HG02623 (cell line): Measurements from ENCODE around the gene LAPTM5.

Experiments
- ATAC-seq: cut with Tn5 transposase; IDR thresholded peaks from one replicate; pipeline ENCODE4 v1.9.1; 2021; ENCODE audit warnings: moderate library complexity; ENCODE audit not compliant: unreplicated experiment

LAPTM5 gene

GRCh38 chr1:30744060-30744756, 13.4 kb downstream of the LAPTM5 start:
- peak; percentile 28 for ATAC-seq

- ATAC-seq, result no peak
Measured at GRCh38 chr1:30743584-30744059, 14.0 kb downstream of the LAPTM5 start.

GRCh38 chr1:30742963-30743559, 14.5 kb downstream of the LAPTM5 start:
- no peak for ATAC-seq

DNA sequence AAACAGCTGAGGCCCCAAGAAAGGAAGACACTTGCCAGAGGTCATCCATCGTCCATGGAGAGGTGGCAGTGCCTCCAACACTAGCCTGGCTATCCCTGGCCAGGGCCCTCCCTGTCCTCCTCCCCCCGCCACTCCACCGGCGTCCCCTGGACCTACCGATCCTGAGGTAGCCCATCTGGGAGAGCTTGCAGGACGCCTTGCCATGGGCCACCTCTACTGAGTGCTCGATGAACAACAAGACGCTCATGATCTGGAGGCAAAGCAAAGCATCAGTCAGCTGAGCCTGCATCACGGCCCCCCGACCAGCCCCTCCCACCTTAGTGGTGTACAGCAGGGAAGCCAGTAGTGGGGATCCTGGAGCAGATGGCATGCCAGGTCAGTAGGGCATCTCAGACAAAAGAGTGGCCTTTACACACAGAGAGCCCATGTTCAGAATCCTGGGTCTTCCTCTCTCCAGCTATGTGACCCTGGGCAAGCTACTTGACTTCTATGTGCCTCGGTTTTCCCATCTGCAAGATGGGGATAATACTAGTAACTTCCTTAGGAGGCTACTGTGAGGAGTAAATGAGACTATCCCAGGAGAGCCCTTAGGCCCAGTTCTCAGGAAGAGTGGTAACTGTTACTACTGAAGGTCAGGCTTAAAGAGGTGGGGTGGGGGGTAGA, 15.1 kb downstream of the LAPTM5 start:
- no peak for ATAC-seq

DNA sequence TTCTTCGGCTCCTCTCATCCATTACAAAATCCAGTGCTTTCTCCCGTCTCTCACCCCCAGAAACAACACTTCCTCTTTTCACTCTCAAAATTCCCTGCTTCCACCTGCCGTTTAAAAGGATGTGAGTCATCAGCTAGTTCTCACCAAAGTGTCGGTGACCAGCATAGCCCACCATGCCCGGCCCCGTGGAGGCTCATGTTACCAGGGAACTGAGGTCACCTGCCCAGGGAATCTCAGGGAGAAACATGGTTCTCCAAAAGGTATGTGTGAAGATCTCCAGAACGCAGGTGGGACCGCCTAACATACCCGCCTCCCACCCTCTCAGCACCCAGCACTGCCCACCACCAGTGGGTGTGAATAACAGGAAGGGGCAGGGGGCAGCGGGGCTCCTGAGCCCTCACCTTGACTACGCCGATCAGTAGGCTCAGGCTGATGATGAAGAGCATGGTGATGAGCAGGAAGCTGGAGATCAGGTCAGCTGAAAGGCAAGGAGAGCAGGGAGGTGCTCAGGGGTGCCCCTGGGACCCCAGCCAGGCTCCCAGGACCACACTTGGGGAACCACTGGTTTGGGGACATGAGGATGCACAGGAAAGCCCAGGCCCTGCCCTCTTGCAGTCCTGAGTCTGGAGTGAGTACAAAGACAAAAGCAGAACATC, 16.2 kb downstream of the LAPTM5 start:
- ATAC-seq, result no peak

DNA sequence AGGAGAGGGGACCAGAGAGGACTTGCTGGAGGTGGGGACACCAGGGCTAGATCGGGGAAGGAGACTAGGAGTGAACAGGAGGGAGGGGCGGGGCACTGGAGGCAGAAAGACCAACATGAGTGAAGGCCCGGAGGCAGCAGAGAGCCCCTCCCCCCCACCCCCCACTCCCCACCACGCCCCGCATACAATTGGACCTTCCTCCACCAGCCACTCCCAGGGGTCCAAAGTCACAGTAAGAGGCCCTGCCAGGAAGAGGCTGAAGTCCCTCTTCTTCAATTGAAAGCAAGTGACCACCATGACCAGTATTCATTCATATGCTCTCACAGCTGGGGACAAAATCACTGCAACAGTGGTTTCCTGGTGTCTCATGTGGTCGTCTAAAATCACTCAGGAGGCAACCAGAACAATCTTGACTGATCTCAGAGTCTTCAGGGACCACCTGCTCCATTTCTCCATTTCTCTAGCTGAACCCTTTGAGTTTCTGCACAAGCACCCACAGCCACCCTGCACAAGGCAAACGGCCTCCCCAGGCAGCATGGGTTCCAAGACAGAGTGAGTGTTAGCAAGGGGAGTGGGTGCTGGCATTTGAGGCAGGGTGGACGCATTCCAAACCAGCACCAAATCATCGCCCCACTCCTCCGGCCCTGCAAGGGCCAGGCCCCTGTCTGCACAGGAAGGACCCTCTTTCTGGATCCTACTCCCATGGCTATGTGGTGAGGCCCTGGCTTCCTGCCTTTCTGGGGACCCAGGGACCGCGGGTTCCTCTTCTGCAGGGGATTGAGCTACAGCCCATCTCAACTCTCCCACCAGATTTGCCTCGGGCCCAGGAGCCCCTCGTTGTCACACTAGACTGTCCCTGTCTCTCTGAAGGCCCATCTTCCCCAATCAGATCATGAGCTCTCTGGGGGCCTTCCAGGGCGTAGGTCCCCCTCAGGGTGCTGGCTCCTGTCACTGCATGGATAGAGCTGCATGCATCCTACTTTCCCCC, 17.0 kb downstream of the LAPTM5 start:
- no peak for ATAC-seq

DNA sequence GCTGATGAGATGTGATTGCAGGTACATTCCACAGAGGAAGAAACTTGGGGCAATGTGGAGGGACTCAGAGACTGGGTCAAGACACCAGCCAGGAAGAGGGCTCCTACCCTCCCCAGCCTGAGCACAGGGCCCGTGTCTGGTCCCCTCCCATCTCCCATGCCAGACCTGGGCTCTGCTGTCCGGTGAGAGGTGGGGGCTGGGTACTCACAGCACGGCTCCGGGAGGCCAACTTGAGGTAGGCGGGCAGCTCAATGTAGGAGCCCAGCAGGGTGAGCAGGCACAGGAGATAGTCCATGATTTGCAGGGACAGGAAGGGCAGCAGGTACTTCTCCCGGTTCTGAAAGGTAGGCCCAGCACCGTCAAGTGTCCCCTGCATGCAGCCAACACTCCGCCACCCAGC, 18.0 kb downstream of the LAPTM5 start:
- ATAC-seq, result no peak

DNA sequence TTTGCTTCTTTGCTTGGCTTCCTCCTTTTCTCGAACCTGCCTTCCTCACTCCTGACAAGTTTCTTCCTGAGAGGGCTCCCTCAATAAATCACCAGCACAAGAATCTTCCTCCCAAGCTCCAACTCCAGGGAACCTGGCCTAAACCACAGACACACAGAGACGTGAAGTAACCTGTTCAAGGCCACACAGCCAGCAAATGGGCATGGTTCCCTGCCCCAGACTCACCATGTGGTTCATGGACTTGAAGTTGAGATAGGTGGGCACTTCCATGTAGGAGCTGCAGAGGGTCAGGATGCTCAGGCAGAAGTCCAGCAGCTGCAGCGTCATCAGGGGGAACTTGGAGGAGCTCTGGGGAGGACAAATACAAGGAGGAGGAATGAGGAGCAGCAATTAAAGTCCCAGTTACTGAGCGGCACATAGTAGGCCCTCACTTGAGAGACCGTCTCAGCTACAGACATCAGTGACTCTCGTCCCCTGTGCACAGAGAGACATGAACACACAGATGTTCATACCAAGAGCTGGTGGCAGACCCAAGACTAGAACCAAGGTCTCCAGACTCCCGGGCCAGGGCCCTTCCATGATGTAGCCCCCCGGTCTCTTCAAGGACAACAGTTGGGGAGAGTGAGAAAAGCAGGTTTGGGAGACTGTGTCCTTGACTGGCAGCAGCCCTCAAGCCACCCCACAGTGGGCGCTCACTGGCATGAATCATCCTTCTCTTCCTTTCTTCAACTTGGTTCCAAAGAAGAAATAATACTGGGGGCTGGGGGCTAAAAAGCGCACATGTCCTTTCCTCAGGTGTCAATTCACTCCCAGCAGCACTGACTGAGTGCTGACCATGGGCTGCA, 18.6 kb downstream of the LAPTM5 start:
- ATAC-seq, result no peak

DNA sequence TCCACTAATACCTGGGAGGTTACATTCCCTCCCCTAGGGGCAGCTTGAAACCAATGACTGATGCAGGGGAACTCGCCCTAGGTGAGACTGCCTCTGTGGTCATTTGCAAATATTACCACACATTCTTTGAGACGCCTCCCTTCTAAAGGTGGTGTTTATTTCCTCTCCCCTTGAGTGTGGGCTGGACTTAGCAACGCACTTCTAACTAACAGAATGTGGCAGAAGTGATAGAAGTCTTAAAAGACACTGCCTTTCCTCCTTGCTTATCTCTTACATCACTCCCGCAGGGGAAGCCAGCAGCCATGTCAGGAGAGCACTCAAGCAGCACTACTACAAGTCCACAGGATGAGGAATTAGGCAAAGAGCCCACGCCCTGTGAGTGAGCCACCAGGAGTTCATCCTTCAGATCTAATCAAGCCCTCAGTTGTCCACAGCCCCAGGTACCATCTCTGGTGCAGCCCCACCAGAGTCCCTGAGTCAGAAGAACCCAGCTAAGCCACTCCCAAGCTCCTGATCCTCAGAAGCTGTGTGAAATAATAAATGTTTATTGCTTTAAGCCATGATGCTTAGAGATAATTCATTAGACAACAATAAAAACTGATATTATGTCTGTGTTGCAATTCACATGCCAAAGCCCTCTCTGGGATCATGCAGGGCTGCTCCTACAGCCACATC, 19.4 kb downstream of the LAPTM5 start:
- no peak for ATAC-seq

DNA sequence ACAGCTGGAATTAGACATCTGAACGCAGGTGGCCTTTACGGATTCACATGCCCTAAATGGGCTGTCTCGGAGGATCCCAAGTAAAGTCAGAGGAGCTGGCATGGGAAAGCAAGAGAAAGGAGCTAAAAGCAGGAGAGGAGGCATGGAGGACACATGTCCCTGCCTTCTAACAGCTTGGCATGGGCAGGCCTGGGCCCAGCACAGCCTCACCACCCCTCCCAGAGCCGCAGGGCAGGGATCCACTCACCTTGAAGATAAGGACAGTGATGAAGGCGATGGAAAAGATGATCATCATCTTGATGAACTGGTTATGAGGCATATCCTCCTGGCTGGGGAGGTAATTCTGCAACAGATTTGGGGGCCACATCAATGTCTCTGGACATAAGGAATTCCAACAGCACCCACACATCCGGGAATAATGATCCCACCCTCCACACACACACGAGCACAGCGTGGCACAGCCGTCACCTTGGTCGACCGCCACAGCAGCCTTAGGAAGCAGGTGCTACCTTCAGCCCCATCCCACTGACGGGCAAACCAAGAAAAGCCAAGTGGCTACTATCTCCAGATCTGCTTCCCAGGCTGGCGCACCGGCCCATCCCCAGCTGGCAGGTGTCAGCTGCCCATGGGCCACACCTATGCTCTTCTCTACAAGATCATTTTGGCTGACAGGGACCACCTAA, 20.1 kb downstream of the LAPTM5 start:
- no peak for ATAC-seq

DNA sequence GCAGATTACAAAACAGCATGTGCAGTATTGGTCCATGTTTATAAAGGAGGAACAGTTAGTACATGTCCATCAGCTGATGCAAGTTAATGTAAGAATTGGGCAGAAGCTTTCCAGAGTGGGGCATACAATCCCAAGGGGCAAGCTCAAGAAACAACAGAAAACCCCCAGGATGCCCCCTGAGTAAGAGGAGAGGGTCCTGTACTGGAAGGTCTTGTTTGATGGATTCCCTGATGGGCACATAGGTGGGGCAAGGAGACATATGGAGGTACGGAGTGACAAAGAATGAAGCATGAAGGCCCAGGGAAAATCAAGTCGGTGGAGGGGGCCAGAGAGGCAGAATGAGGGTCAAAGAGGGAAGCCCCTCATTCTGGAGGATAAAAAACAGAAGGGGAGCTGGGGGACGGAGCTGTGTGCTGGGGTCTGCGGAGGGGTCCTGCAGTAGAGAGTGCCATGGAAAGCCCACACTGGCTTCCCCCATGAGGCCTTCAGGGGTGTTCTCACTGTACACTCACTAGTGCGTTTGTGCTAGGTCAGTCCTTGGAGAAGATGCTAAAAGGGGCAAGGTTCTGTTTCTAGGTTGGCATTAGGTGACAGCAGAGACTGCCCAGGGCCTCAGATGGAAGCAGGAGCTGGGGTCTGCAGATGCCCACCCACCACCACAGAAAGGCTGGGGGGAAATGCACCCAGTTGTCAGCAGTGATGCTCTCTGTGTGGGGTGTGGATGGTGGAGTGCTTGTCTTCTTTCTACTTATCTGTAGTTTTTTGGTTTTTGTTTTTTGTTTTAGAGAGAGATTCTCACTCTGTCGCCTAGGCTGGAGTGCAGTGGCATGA, 21.7 kb downstream of the LAPTM5 start:
- ATAC-seq, result no peak

- ATAC-seq, result no peak
Measured at GRCh38 chr1:30735124-30735523, 22.4 kb downstream of the LAPTM5 start.

GRCh38 chr1:30734580-30734979, 23.0 kb downstream of the LAPTM5 start:
- ATAC-seq, result no peak

DNA sequence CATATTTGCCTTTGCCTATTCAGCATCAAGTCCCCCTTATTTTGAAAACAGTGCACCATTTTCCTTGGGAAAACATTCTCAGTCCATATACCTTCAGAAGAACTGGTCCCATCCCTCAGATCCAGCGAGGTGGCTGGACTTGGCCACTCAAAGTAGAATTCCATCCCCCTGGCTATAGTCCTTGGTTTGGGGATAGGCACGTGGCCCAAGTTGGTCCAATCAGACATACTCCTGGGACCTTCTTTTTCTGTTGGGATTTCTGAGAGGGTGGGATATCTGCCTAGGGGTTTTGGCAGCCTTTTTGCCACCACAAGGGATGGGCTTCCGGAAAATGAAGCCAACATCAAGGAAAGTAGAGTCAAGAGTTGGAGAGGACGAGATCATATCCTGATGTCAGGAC, 23.5 kb downstream of the LAPTM5 start:
- no peak for ATAC-seq

DNA sequence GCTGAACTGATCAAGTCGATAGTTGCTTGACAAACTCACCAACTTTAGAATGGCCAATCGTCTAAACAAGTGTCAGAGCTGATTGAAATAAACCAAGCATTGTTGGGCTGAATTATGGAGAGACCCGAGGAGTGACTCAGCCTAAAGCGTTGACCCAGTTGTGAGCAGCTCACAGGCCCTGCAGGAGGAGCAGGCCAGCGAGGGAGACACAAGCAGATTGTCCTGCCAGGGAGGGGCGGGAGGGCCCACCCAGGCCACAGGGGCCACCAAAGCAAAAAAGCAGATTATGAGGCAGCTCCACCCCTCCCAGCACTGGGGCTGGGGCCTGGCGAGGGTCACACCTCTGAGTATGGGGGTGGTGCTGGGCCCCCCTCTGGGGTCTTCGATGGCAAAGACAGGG, 24.1 kb downstream of the LAPTM5 start:
- ATAC-seq, result no peak

DNA sequence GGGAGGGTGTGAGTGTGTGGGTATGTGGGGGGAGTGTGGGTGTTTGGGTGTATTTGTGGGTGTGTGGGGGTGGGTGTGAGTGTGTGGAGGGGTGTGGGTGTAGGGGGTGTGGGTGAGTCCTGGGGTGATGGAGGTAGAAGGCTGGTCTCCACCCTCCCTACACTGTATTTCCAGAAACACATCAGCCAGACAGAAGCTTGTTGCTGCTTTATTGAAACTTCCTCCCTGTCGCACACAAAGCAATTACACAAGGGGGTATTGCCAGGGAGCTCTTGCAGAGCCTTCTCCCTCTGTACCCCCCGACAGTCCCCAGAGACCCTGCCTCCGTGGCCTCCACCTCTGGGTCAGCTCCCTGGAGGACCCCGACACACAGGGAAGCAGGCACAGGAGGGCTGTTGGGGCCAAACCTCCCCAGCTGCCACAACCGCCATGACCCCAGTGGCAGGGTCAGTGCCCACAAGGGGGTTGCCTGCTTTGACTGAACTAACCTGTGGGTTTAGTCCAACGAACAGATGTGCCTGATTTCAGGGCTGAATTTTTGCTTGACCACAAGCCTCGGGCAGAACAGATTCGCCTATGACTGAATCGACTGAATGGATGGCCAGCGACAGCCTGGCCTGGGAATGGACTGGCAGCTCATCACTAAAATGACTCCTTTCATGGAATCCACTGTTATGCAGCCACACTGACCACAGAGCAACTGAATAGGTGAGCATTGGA, 25.1 kb downstream of the LAPTM5 start:
- no peak for ATAC-seq

GRCh38 chr1:30731806-30732276, 25.7 kb downstream of the LAPTM5 start:
- ATAC-seq, result no peak
